Measurements from ENCODE around the gene BARHL2.

The BARHL2 gene

DNA sequence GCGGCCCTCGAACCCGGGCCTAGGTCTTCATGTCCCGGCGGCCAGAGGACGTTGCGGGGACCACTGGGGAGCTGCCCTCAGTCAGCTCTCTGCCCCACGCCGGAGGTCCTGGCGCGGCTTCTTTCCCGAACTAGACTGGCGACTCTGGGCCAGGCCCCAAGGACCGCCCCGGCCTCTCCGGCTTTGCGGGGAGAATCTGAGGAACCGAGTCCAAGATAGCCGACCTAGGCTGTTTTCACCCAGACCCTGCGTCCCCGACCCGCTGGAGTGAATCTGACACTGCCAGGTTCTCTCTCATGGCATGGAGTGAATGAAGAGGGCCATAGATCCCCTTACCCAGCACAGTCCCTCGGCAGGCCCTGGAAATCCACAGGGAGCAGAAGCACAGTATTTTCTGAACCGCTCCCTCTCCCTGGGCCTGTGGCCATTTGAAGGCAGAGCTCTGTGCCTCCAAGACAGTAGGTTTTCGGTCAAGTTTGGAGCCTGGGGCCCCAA is 9.9 kb upstream of the BARHL2 start:
- TF ChIP-seq CTCF (IDR thresholded peaks at IDR 0.05), result no peak
- Histone ChIP-seq H3K9me3 (no peaks in the 10 kb centered on the region), H3K36me3 (no peaks in the 10 kb centered on the region), H3K4me3 (no peak overlapping the region), H3K4me1 (peaks cover 0 to 49% (median 35%) of the 10 kb centered on the region in 4 donors), H3K27me3 (peaks cover 10 to 97% of the 10 kb centered on the region in 2 donors), H3K27ac (no peak overlapping the region)
- DNase-seq, result no peak
- intact Hi-C loops (cut with DNase I; ENCODE audit: low total_unique reads), result no loop called here

GRCh38 chr1:90726425-90726985 is 9.4 kb upstream of the BARHL2 start:
- Histone ChIP-seq H3K36me3 (no peaks in the 10 kb centered on the region), H3K27me3 (peaks cover 10 to 100% of the 10 kb centered on the region in 2 donors), H3K4me1 (peaks cover 0 to 49% (median 35%) of the 10 kb centered on the region in 4 donors), H3K9me3 (peaks cover 0 to under 1% (median 0%) of the 10 kb centered on the region in 3 donors), H3K27ac (no peak overlapping the region), H3K4me3 (peak overlapping the region in 1 of 2 donors; percentile 41)
- TF ChIP-seq CTCF (IDR thresholded peaks at IDR 0.05), result no peak
- no peak for DNase-seq
- intact Hi-C loops (cut with DNase I; ENCODE audit: low total_unique reads), result no loop called here

- peak overlapping the region in 1 of 2 donors; percentile 41 for H3K4me3 ChIP-seq
- peaks cover 10 to 100% of the 10 kb centered on the region in 2 donors for H3K27me3 ChIP-seq
- no peak overlapping the region for H3K27ac ChIP-seq
- peaks cover 0 to 49% (median 35%) of the 10 kb centered on the region in 4 donors for H3K4me1 ChIP-seq
- intact Hi-C loops (cut with DNase I; ENCODE audit: low total_unique reads), result no loop called here
- no peak for DNase-seq
- no peaks in the 10 kb centered on the region for H3K36me3 ChIP-seq
- peaks cover 0 to 6% (median 0%) of the 10 kb centered on the region in 3 donors for H3K9me3 ChIP-seq
- no peak for TF ChIP-seq CTCF (IDR thresholded peaks at IDR 0.05)
Observed at GRCh38 chr1:90725657-90726424, 8.7 kb upstream of the BARHL2 start.

DNA sequence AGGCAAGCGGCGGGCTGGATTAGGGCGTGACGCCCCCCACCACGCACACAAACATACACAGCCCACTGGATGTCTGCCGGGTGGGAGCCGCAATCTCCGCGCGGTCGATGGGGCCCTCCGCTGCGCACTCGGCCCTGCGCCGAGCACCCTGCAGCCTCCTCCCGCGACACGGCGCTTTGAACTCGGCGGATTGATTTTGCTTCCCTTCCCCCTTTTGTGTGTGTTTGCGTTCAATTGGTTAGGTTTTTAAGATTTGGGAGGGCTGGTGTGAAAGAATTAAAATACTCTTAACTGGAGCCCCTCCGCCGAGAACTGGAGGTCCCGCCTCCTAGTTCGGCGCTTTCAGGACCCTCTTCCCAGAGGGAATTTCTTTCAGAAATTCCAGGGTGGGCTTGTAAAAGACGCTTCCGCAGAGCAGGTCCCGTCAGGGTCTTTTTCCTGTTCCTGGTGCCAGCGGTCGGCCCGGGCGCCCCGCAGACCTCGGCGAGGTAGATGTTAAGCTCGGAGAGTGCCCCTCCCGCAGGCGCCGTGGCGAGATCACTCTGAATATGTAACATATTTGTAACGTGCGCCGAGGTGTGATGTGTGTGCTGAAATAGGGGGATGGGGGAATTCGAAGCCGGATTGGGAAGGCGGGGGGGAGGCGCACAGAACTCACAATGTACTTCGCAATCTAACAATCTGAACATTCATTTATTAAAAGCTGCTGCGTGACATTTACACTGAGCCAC is 8.0 kb upstream of the BARHL2 start:
- TF ChIP-seq CTCF (IDR thresholded peaks at IDR 0.05), result no peak
- peak overlapping the region; percentile 8 to 41 for H3K4me3 ChIP-seq
- intact Hi-C loops (cut with DNase I; ENCODE audit: low total_unique reads), result no loop called here
- H3K9me3 ChIP-seq, result peaks cover 0 to 12% (median under 1%) of the 10 kb centered on the region in 3 donors
- peaks cover 0 to 43% (median 32%) of the 10 kb centered on the region in 4 donors for H3K4me1 ChIP-seq
- H3K27ac ChIP-seq, result no peak overlapping the region
- DNase-seq, result no peak
- H3K36me3 ChIP-seq, result no peaks in the 10 kb centered on the region
- H3K27me3 ChIP-seq, result peaks cover 10 to 100% of the 10 kb centered on the region in 2 donors

GRCh38 chr1:90724361-90724760 is 7.3 kb upstream of the BARHL2 start:
- Histone ChIP-seq H3K9me3 (peaks cover 0 to 15% (median 7%) of the 10 kb centered on the region in 3 donors), H3K36me3 (no peaks in the 10 kb centered on the region), H3K27ac (no peak overlapping the region), H3K4me3 (no peak overlapping the region), H3K4me1 (peaks cover 0 to 35% (median 28%) of the 10 kb centered on the region in 4 donors), H3K27me3 (peaks cover 17 to 100% of the 10 kb centered on the region in 2 donors)
- DNase-seq, result no peak
- intact Hi-C loops (cut with DNase I; ENCODE audit: low total_unique reads), result no loop called here
- no peak for TF ChIP-seq CTCF (IDR thresholded peaks at IDR 0.05)
